ENCODE data around the gene HLA-C.
"Not testable (repeated sequence)": the region's sequence is repeated elsewhere in the genome, so short reads cannot be mapped to it uniquely, and the experiment has no call there.

HLA-C gene

DNA sequence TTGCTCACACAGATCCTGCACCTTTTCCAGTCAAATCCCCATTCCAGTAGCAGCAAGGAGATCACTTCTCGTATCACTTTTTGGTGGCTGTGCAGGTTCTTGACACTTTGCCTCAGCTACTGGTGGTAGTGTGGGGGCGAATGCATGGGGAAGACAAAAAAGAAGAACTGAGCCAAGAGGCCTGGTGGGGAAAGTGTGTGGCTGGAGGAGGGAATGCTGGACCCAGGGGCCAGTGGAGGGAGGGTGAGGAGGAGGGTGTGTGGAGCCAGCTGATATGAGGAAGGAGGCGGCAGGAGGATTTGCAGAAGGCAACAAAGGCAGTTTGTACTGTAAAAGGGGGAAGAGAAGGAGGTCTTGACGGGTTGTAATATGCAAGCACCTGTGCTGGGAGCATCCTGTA is 15.7 kb upstream of the HLA-C start:
- Mint-ChIP-seq H3K27me3 (peaks cover 7% of the 10 kb centered on the region), H3K9me3 (ENCODE audit: low read depth) (no peaks in the 10 kb centered on the region), H3K4me3 (no peak overlapping the region), H3K36me3 (peaks cover 4% of the 10 kb centered on the region), H3K27ac (no peak overlapping the region), H3K4me1 (ENCODE audit: low read depth) (no peaks in the 10 kb centered on the region)

GRCh38 chr6:31285982-31286381 is 14.1 kb upstream of the HLA-C start:
- H3K4me3 Mint-ChIP-seq = no peak overlapping the region
- no peaks in the 10 kb centered on the region for H3K4me1 Mint-ChIP-seq (ENCODE audit: low read depth)
- no peak overlapping the region for H3K27ac Mint-ChIP-seq
- no peaks in the 10 kb centered on the region for H3K36me3 Mint-ChIP-seq
- peaks cover 7% of the 10 kb centered on the region for H3K27me3 Mint-ChIP-seq
- H3K9me3 Mint-ChIP-seq (ENCODE audit: low read depth) = no peaks in the 10 kb centered on the region

- Mint-ChIP-seq H3K27me3 (peaks cover 3% of the 10 kb centered on the region), H3K4me1 (ENCODE audit: low read depth) (no peaks in the 10 kb centered on the region), H3K36me3 (no peaks in the 10 kb centered on the region), H3K4me3 (no peak overlapping the region), H3K27ac (no peak overlapping the region), H3K9me3 (ENCODE audit: low read depth) (no peaks in the 10 kb centered on the region)
Observed at GRCh38 chr6:31285486-31285885, 13.6 kb upstream of the HLA-C start.

DNA sequence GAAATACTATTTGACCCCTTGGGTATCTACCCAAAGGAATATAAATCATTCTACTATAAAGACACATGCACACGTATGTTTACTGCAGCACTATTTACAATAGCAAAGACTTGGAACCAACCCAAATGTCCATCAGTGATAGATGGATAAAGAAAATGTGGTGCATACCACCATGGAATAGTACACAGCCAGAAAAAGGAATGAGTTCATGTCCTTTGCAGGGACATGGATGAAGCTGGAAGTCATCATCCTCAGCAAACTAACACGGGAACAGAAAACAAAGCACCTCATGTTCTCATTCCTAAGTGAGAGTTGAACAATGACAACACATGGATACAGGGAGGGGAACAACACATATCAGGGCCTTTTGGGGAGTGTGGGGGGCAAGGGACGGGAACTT is 7.8 kb upstream of the HLA-C start:
- H3K27ac Mint-ChIP-seq; H3K9me3 Mint-ChIP-seq (ENCODE audit: low read depth); H3K27me3 Mint-ChIP-seq; H3K36me3 Mint-ChIP-seq; H3K4me3 Mint-ChIP-seq; H3K4me1 Mint-ChIP-seq (ENCODE audit: low read depth): not testable (repeated sequence)

DNA sequence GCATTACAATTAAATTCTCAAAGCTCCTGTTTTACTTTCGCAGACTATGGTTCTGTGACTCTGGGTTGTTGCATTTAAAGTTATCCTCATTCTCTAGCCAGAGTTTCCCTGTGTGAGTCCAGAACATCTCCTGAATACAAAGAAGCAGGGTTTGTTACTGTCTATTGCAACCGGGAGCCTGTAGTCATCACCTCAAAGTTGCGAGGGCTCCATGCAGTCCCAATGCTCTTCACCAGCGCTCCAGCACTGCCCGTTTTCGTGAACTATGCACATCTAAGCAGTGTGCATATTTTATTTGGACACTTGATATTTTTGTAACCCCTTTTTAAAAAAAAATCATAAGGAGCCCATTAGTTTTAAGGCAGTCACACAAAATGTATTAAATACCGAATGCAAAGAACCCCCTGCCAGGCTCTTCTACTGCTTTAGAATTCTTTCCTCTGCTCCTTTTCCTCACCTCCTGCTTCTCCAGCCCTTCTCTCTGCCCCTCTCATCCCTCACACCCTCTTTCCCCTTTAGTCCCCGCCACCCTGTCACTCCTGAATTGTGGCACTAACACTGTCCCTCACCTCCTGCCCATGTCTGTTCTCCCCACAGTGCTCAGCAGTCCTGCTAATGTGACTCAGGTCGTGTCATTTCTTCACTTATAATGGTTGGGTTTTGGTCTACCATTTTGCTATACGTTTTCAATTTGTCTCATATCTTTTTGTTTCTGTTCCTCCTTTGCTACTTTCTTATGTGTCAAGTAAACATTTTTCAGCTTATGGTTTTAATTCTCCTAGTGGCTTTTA is 1.1 kb upstream of the HLA-C start:
- H3K36me3 Mint-ChIP-seq = peaks cover 11% of the 10 kb centered on the region
- no peaks in the 10 kb centered on the region for H3K9me3 Mint-ChIP-seq (ENCODE audit: low read depth)
- H3K27me3 Mint-ChIP-seq = no peaks in the 10 kb centered on the region
- peak overlapping the region; percentile 98 for H3K27ac Mint-ChIP-seq
- H3K4me1 Mint-ChIP-seq (ENCODE audit: low read depth) = peaks cover 49% of the 10 kb centered on the region
- H3K4me3 Mint-ChIP-seq = peak overlapping the region; percentile 95

GRCh38 chr6:31272436-31272835 is 544 bp upstream of the HLA-C start:
- Mint-ChIP-seq H3K27me3 (no peaks in the 10 kb centered on the region), H3K36me3 (peaks cover 11% of the 10 kb centered on the region), H3K9me3 (ENCODE audit: low read depth) (no peaks in the 10 kb centered on the region), H3K4me3 (peak overlapping the region; percentile 95), H3K27ac (peak overlapping the region; percentile 98), H3K4me1 (ENCODE audit: low read depth) (peaks cover 55% of the 10 kb centered on the region)

DNA sequence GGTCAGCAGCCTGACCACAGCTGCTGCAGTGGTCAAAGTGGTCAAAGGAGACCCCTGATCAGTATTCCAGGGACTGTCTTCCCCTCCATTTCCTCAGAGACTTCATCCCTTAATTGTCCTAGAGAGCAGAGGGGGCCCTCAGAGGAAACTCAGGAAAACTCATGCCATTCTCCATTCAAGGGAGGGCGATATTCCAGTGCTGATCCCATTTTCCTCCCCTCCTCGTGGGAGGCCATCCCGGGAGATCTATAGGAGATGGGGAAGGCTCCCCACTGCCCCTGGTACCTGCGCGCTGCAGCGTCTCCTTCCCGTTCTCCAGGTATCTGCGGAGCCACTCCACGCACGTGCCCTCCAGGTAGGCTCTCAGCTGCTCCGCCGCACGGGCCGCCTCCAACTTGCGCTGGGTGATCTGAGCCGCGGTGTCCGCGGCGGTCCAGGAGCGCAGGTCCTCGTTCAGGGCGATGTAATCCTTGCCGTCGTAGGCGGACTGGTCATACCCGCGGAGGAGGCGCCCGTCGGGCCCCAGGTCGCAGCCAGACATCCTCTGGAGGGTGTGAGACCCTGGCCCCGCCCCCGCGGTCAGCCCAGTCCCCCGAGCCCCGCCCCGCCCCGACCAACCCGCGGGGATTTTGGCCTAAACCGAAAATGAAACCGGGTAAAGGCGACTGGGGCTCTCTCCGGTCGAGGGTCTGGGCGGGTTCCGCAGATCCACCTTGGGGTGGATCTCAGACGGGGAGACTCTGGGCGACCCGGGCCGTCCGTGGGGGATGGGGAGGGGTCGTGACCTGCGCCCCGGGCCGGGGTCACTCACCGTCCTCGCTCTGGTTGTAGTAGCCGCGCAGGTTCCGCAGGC is 878 bp downstream of the HLA-C start:
- Mint-ChIP-seq H3K4me3 (peak overlapping the region; percentile 95), H3K27me3 (no peaks in the 10 kb centered on the region), H3K4me1 (ENCODE audit: low read depth) (peaks cover 62% of the 10 kb centered on the region), H3K27ac (peak overlapping the region; percentile 98), H3K36me3 (peaks cover 11% of the 10 kb centered on the region), H3K9me3 (ENCODE audit: low read depth) (no peaks in the 10 kb centered on the region)

- H3K27ac Mint-ChIP-seq = peak overlapping the region; percentile 92
- H3K9me3 Mint-ChIP-seq (ENCODE audit: low read depth) = peaks cover 2% of the 10 kb centered on the region
- peaks cover 11% of the 10 kb centered on the region for H3K36me3 Mint-ChIP-seq
- H3K4me1 Mint-ChIP-seq (ENCODE audit: low read depth) = peaks cover 53% of the 10 kb centered on the region
- peak overlapping the region; percentile 95 for H3K4me3 Mint-ChIP-seq
- H3K27me3 Mint-ChIP-seq = no peaks in the 10 kb centered on the region
Observed at GRCh38 chr6:31268836-31269235, 3.1 kb downstream of the HLA-C start.

DNA sequence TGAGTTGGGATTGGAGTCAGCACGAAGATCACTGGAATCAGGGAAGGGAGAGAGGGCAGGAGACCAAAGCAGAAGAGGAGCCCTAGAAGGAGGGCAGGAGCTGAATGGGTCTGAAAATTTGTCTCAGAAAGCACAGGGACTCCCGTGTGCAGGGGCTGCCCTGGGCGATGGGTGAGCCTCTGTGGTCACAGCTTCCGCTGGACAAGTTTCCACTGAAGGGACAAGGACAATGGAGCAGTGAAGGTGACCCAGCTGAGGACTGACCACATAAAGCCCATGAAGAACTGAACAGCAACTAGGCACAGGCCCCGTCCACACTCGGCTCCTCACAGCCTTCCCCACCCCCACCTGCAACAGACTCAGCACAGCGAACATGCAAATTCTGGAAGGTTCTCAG is 3.5 kb downstream of the HLA-C start:
- Mint-ChIP-seq H3K36me3 (peaks cover 11% of the 10 kb centered on the region), H3K9me3 (ENCODE audit: low read depth) (peaks cover 5% of the 10 kb centered on the region), H3K27ac (peak overlapping the region; percentile 50), H3K4me1 (ENCODE audit: low read depth) (peaks cover 48% of the 10 kb centered on the region), H3K27me3 (no peaks in the 10 kb centered on the region), H3K4me3 (peak overlapping the region; percentile 95)

GRCh38 chr6:31267651-31268368 is 4.1 kb downstream of the HLA-C start:
- Mint-ChIP-seq H3K36me3 (peaks cover 11% of the 10 kb centered on the region), H3K4me3 (peak overlapping the region; percentile 95), H3K9me3 (ENCODE audit: low read depth) (peaks cover 10% of the 10 kb centered on the region), H3K27ac (peak overlapping the region; percentile 50), H3K4me1 (ENCODE audit: low read depth) (peaks cover 43% of the 10 kb centered on the region), H3K27me3 (no peaks in the 10 kb centered on the region)

GRCh38 chr6:31266567-31267360 is 5.1 kb downstream of the HLA-C start:
- H3K4me1 Mint-ChIP-seq (ENCODE audit: low read depth) = peaks cover 40% of the 10 kb centered on the region
- peak overlapping the region; percentile 95 for H3K4me3 Mint-ChIP-seq
- H3K27me3 Mint-ChIP-seq = no peaks in the 10 kb centered on the region
- peaks cover 19% of the 10 kb centered on the region for H3K36me3 Mint-ChIP-seq
- peak overlapping the region; percentile 50 for H3K27ac Mint-ChIP-seq
- peaks cover 18% of the 10 kb centered on the region for H3K9me3 Mint-ChIP-seq (ENCODE audit: low read depth)

GRCh38 chr6:31265926-31266325 is 6.0 kb downstream of the HLA-C start:
- H3K27ac Mint-ChIP-seq = no peak overlapping the region
- no peak overlapping the region for H3K4me3 Mint-ChIP-seq
- peaks cover 45% of the 10 kb centered on the region for H3K4me1 Mint-ChIP-seq (ENCODE audit: low read depth)
- H3K9me3 Mint-ChIP-seq (ENCODE audit: low read depth) = peaks cover 18% of the 10 kb centered on the region
- H3K36me3 Mint-ChIP-seq = peaks cover 21% of the 10 kb centered on the region
- H3K27me3 Mint-ChIP-seq = no peaks in the 10 kb centered on the region

DNA sequence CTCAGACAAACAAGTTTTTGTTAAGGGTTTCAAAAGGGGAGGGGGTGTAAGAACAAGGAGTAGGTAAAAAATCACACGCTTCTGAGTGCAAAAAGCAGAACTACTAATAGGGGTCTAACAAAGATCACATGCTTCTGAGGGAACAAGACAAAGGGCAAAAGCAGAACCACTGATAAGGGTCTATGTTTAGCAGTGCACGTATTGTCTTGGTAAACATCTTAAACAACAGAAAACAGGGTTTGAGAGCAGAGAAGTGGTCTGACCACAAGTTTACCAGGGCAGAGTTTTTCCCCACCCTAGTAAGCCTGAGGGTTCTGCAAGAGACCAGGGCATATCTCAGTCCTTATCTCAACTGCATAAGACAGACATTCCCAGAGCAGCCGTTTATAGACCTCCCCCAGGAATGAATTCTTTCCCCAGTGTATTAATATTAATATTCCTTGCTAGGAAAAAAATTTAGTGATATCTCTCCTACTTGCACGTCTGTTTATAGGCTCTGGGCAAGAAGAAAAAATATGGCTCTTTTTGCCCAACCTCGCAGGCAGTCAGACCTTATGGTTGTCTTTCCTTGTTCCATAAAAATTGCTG is 8.5 kb downstream of the HLA-C start:
- H3K9me3 Mint-ChIP-seq (ENCODE audit: low read depth) = peaks cover 18% of the 10 kb centered on the region
- H3K4me3 Mint-ChIP-seq, H3K27me3 Mint-ChIP-seq, H3K27ac Mint-ChIP-seq: not testable (repeated sequence)
- peaks cover 12% of the 10 kb centered on the region for H3K36me3 Mint-ChIP-seq
- peaks cover 40% of the 10 kb centered on the region for H3K4me1 Mint-ChIP-seq (ENCODE audit: low read depth)

- H3K27me3 Mint-ChIP-seq, H3K4me3 Mint-ChIP-seq, H3K27ac Mint-ChIP-seq: not testable (repeated sequence)
- H3K36me3 Mint-ChIP-seq = peaks cover 12% of the 10 kb centered on the region
- peaks cover 18% of the 10 kb centered on the region for H3K9me3 Mint-ChIP-seq (ENCODE audit: low read depth)
- peaks cover 25% of the 10 kb centered on the region for H3K4me1 Mint-ChIP-seq (ENCODE audit: low read depth)
Observed at GRCh38 chr6:31259995-31260394, 11.9 kb downstream of the HLA-C start.

Measured in activated naive CD8-positive, alpha-beta T cell (primary cell).